ENCODE measurements around the gene TSPEAR. TPM values are rescaled to one million over a fixed set of nuclear protein-coding genes. Genes with fewer than 3 reads are reported as not detected.

TSPEAR gene
- polyA plus RNA-seq, 1 of the 3 experiments (the other 2 are of a cell fraction) = 0.08 TPM

DNA sequence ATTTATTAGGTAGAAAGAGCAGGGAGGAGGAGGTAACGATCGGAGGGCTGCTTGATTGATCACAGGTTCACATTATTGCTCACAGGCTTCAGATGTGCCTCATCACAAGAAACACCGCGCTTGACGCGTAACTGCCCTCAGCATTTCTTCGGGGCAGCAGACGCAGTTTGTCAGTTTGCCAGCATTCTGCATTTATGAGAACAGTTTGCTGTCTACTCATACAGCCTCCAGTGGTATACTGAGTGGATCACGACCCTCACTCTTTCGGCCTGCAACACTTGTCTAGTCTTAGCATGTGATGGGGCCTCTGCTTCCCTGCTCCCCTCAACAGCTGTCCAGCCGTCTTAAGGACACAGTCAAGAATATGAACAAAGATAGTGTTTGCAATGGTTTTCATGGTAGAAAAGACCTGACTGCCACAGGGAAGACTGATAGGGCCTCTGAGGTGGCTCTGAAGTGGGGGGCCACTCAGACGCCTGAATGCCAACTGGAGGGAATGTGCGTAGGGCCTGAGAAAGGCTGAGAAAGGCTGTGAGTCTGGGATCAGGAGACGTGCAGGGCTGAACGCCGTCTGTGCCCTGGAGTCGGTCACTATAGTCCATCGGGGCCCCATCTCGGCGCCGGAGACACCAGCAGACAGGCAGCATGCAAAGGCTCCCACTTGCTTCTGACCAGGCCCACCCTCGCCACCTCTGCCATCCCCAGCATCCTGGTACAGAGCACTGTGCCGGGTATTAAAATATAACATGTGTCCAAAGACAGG lies 45.2 kb upstream of the TSPEAR start (continued):
- TF ChIP-seq SIN3A (IDR thresholded peaks at IDR 0.05; ENCODE audit: borderline replicate concordance, low read depth, low read length) = no peak

DNA sequence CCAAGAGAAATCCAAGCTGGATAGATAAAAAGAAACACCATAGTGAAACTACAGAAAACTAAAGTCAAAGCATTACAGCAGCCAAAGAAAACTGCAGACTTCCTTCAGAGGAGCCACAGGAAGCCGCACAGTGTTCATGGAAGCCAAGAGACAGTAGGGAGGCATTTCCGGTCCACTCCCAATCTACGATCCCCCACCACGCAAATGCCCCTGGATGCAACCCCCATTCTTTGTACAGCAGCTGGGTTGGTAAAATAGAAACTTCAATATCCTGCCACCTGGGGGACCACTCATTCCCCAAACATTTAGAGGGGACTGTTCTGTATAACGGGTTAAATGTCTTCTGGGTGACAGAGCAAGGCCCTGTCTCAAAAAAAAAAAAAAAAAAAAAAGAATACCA lies 43.9 kb upstream of the TSPEAR start:
- no peak overlapping the region for H3K27ac ChIP-seq (ENCODE audit: low read depth in 2 of 2, low read length in 1 of 2)
- TF ChIP-seq MXI1 (IDR thresholded peaks at IDR 0.05; ENCODE audit: low read depth, low read length) = no peak
- no peak for TF ChIP-seq GABPA (IDR thresholded peaks at IDR 0.05; ENCODE audit: low read depth)
- TF ChIP-seq, protein P1, sequence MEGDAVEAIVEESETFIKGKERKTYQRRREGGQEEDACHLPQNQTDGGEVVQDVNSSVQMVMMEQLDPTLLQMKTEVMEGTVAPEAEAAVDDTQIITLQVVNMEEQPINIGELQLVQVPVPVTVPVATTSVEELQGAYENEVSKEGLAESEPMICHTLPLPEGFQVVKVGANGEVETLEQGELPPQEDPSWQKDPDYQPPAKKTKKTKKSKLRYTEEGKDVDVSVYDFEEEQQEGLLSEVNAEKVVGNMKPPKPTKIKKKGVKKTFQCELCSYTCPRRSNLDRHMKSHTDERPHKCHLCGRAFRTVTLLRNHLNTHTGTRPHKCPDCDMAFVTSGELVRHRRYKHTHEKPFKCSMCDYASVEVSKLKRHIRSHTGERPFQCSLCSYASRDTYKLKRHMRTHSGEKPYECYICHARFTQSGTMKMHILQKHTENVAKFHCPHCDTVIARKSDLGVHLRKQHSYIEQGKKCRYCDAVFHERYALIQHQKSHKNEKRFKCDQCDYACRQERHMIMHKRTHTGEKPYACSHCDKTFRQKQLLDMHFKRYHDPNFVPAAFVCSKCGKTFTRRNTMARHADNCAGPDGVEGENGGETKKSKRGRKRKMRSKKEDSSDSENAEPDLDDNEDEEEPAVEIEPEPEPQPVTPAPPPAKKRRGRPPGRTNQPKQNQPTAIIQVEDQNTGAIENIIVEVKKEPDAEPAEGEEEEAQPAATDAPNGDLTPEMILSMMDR (IDR thresholded peaks at IDR 0.05) = no peak
- TF ChIP-seq TAF1 (IDR thresholded peaks at IDR 0.05; ENCODE audit: borderline replicate concordance, low read depth, low read length) = no peak
- TF ChIP-seq, protein P2, sequence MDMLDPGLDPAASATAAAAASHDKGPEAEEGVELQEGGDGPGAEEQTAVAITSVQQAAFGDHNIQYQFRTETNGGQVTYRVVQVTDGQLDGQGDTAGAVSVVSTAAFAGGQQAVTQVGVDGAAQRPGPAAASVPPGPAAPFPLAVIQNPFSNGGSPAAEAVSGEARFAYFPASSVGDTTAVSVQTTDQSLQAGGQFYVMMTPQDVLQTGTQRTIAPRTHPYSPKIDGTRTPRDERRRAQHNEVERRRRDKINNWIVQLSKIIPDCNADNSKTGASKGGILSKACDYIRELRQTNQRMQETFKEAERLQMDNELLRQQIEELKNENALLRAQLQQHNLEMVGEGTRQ (IDR thresholded peaks at IDR 0.05; ENCODE audit: borderline replicate concordance, low read depth, low read length) = no peak
- TF ChIP-seq NRF1 (IDR thresholded peaks at IDR 0.05; ENCODE audit: low read depth, low read length) = no peak
- TF ChIP-seq RFX5 (IDR thresholded peaks at IDR 0.05; ENCODE audit: low read length) = no peak
- TF ChIP-seq, protein P3, sequence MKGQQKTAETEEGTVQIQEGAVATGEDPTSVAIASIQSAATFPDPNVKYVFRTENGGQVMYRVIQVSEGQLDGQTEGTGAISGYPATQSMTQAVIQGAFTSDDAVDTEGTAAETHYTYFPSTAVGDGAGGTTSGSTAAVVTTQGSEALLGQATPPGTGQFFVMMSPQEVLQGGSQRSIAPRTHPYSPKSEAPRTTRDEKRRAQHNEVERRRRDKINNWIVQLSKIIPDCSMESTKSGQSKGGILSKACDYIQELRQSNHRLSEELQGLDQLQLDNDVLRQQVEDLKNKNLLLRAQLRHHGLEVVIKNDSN (IDR thresholded peaks at IDR 0.05; ENCODE audit: borderline replicate concordance, low read depth) = no peak
- TF ChIP-seq FOSL2 (IDR thresholded peaks at IDR 0.05; ENCODE audit: borderline replicate concordance, low read depth) = no peak
- no peak for TF ChIP-seq MEF2A (IDR thresholded peaks at IDR 0.05; ENCODE audit: borderline replicate concordance, low read depth)
- TF ChIP-seq FOXM1 (IDR thresholded peaks at IDR 0.05; ENCODE audit: low read depth) = no peak
- H3K9ac ChIP-seq = no peak overlapping the region
- H3K4me2 ChIP-seq = no peak overlapping the region
- H3K27me3 ChIP-seq (ENCODE audit: insufficient read depth) = no peaks in the 10 kb centered on the region; the same call in 1 of the 2 replicates
- no peaks in the 10 kb centered on the region for H3K36me3 ChIP-seq (replicated peaks in 1 of 2; ENCODE audit: control insufficient read depth in 1 of 2, insufficient read depth in 2 of 2, low read length in 1 of 2)
- 73% methylated on average over 5 of the region's 5 CpGs for WGBS (ENCODE audit: low lambda C conversion rate)
- H3K9me3 ChIP-seq = no peaks in the 10 kb centered on the region
- H3K79me2 ChIP-seq (ENCODE audit: insufficient read depth) = no peaks in the 10 kb centered on the region
- no peaks in the 10 kb centered on the region; a peak in 2 of 4 replicates for H3K4me1 ChIP-seq (ENCODE audit: control insufficient read depth in 1 of 2, insufficient read depth in 2 of 2, low read depth in 1 of 2, low read length in 1 of 2)
- POLR2A ChIA-PET = no interaction called here
- no peaks in the 10 kb centered on the region for H3K9me2 ChIP-seq
- no peaks in the 10 kb centered on the region for H3F3A ChIP-seq (replicated peaks; ENCODE audit: insufficient read depth)
- H3K4me3 ChIP-seq (ENCODE audit: low read depth in 2 of 2, low read length in 1 of 2) = no peak overlapping the region
- H2AFZ ChIP-seq (ENCODE audit: low read depth) = no peak overlapping the region
- no peak for DNase-seq
- CTCF ChIA-PET = interaction anchor here (0.6 kb wide), 1 partner anchor 220 kb away, joined by 4 read pairs; no protein-coding TSS in a partner anchor
- H4K20me1 ChIP-seq (ENCODE audit: insufficient read depth) = no peaks in the 10 kb centered on the region

Measured in SK-N-SH (cell line).